SH-SY5Y (cell line): ENCODE results near the gene PDK2.

Source experiments
- GATA2 ChIP-seq: IDR thresholded peaks from 2 replicates; pipeline ENCODE4 v1.6.1; 2011; ENCODE audit warnings: mild to moderate bottlenecking, low read depth, low read length
- GATA3 ChIP-seq: IDR thresholded peaks from 2 replicates; pipeline ENCODE4 v1.6.1; 2011; ENCODE audit warnings: low read depth, mild to moderate bottlenecking, low read length, moderate library complexity

DNA sequence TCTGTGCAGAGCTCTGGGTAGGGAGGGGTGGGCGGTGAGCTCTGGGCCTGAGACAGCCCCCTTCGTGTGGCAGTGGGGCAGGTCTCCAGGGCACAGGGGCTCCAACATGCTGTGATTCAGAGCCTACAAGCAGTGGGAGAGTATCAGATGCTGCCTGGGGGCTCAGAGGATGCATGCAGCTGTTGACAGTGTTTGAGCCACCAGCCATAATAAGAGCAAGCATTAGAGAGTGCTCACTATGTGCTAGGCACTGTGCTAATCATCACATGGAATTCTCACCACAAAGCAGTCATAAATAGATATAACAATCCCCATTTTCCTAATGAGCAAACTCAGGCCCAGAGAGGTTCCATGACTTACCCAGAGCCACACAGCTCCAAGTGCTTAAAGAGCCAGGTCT, 8.1 kb downstream of the PDK2 start:
- TF ChIP-seq GATA3 = no peak
- no peak for TF ChIP-seq GATA2
